C4-2B (cell line): ENCODE measurements around the gene RAE1.

Experiments
- H3K27ac ChIP-seq: fragments of 450-650 bp; 2 replicates; pipeline ENCODE4 v1.5.1; 2017
- ZFX ChIP-seq: fragments of 450-650 bp; IDR thresholded peaks from 2 replicates; pipeline ENCODE4 v1.6.1; 2017
- TF ChIP-seq, protein P1 (sequence below): fragments of 450-650 bp; conservative IDR thresholded peaks from 2 replicates; pipeline ENCODE4 v1.5.1; 2017; ENCODE audit warnings: mild to moderate bottlenecking

The RAE1 gene

DNA sequence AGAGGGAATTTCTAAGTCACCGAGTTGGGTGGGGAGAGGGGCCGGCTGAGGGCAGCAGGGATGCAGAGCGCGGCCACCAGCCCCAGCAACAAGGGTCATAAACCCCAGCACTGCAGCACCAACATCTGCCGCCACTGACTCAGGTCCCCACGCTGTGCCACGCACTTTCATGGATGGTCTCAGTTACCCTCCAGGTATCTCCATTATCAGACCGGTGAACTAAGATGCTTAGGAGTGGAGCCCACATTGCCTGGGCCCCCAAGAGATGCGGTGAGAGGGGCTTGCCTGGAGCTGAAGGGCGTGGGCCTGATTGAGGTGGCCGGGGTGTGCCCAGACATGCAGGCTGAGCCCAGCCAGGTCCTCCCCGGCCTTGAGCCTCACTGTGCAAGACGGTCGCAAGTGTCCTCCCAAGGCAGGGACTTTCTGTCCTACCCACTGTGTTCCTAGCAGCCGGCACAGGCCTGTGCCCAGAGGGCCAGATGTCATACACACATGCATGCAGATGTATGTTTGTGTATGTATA, 59.4 kb downstream of the RAE1 start:
- no peak overlapping the region for H3K27ac ChIP-seq

DNA sequence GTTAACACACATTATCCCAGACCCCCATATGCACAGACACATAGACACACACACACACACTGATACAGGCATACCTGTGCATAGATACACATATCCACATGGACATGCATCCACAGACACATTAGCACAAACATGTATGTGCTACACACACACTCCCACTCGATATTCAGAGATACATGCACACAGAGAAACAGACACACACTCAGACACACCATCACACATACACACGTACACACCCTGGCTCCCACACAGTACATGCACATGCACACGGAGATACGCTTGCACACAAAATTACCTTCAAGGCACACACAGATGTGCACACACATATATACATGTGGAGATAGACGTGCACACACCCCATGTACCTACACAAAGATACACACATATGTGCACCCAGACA, 59.9 kb downstream of the RAE1 start:
- H3K27ac ChIP-seq, result no peak overlapping the region
- TF ChIP-seq ZFX, result no peak
- TF ChIP-seq, protein P1, sequence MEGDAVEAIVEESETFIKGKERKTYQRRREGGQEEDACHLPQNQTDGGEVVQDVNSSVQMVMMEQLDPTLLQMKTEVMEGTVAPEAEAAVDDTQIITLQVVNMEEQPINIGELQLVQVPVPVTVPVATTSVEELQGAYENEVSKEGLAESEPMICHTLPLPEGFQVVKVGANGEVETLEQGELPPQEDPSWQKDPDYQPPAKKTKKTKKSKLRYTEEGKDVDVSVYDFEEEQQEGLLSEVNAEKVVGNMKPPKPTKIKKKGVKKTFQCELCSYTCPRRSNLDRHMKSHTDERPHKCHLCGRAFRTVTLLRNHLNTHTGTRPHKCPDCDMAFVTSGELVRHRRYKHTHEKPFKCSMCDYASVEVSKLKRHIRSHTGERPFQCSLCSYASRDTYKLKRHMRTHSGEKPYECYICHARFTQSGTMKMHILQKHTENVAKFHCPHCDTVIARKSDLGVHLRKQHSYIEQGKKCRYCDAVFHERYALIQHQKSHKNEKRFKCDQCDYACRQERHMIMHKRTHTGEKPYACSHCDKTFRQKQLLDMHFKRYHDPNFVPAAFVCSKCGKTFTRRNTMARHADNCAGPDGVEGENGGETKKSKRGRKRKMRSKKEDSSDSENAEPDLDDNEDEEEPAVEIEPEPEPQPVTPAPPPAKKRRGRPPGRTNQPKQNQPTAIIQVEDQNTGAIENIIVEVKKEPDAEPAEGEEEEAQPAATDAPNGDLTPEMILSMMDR, result no peak

More for the DNA sequence above, 59.4 kb downstream of the RAE1 start:
- TF ChIP-seq, protein P1, result no peak
- TF ChIP-seq ZFX, result no peak

DNA sequence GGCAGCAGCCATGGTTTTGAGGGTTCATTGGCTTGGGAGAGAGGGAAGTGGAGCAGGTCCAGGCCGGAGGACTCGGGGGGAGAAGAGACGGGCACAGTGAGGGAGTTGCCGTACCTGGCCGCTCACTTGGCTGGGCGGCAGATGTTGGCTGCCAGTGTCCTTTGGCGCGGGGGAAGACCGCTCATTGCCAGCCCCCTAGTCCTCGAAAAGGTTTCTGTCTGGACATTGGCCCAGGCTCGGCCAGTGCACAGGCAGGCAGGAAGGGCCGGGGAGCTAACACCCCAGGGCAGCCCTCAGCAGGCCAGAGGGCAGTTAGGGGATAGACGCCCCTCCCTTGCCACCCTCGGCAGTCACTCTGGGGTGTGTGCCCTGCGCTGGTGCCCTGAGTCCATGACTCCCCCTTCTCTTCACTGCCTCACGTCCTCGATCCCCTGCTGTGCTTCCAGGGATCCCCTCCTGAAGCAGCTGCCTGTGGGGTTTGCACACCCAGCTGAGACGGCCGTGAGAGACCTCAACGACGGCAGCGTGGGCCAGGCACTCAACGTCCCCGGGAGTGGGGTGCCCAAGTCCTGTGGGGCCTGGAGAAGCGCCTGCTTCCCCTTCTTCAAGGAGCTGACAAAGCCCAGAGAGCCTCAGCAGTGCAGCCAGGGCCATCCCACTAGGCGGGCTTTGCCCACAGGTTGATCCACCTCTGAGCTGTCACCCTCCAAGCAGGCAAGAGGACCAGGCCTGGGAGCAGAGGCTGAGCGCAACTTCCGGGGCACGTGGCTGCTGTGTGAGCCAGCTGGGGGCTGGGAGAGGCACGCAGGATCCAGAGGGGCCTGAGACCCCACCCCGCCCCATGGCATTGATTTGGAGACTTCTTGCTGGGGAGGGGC, 60.6 kb downstream of the RAE1 start:
- H3K27ac ChIP-seq, result no peak overlapping the region

DNA sequence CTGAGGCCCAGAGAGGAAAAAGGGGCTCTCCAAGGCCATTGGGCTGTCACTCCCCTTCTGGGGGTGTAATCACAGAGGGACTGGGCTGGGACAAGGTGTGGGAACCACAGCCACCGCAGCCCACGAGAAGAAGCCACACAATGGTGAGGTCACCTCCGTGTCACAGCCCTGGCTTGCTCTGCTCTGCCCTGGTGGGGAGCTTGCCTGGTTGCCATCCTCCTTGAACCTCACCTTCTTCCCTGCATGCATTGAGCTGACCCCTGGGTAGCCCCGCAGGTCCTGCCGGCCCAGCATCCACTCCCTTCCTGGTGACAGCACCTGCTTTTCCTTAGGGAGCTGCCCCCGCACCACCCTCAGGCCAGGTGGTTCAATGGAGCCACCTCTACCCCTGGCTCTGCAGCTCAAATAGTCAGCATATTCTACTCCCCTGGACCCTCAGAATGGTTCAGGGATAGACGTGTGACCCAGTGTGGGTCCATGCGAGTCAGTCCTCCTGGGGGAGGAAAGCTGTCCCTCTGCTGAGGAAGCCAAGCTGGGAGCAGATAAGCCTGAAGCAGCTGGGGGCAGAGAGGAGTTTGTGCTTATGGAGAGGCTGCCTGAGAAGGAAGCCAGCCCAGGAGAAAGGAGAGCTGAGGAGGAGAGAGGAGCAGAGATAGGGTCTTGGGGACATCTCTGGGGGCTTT, 61.4 kb downstream of the RAE1 start:
- no peak for TF ChIP-seq ZFX
- TF ChIP-seq, protein P1, result no peak
- H3K27ac ChIP-seq, result no peak overlapping the region

More for the DNA sequence above, 60.6 kb downstream of the RAE1 start:
- TF ChIP-seq ZFX, result no peak
- TF ChIP-seq, protein P1, result no peak

DNA sequence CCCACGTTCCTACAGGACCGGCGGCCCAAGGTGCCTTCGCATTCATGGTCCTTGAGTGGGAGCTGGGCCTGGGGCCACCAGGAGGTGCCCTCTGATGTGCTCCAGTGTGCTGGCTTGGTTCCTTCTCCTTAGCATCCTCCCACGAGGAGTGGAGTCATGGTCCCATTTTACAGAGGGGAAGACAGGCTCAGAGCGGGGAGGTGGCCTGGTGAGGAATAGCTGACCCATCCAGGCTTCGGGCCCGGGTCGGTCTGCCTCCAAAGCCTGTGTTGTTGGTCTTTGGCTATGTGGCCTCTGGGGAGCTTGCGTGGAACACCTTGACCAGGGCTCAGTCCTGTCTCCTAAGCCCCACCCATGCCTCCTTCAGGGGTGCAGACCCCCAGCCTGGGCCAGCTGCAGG, 62.9 kb downstream of the RAE1 start:
- H3K27ac ChIP-seq, result no peak overlapping the region
- no peak for TF ChIP-seq ZFX
- TF ChIP-seq, protein P1, result no peak

DNA sequence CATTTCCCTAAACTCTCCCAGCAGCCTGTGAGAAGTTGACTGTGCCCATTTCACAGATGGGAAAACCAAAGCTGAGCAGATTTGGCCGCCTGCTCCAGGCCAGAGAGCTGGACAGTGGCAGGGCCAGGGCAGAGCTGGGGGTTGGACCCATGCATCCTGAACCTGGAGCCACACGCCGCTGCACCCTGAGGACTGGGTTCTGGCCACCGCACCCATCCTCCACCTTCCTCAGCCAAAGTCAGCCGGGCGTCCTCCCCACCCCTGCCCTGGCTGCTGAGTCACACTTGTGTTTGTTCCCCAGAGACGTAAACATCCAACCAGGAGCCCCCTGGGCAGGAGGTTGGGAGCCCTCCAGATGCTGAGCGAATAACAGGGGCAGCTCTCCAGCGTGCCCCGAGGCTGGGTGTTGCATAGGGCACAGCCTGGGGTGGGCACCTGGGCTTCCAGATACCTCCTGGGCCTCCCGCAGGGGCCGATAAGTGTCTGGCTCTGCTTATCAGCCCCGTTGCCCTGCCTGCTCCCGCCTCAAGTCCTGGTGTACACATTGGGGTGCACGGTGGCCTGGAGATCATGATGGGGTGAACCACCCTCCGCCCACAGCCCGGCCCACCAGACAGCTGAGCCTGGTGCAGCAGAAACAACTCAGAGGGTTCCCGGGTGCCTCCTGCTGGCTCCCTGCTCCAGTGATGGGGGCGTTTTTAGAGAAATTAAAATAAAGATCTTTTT, 64.0 kb downstream of the RAE1 start:
- no peak overlapping the region for H3K27ac ChIP-seq
- TF ChIP-seq ZFX, result no peak
- TF ChIP-seq, protein P1, result no peak
